Hepatocyte (in vitro differentiated cells): ENCODE data around the gene CCDC12. TPM values are rescaled to one million over a fixed set of nuclear protein-coding genes. Genes with fewer than 3 reads are reported as not detected.

ENCODE experiments used
- DNase-seq: peaks from one replicate; pipeline ENCODE4 v3.0.0-alpha.2; 2016; ENCODE audit warnings: low spot score
- H2AFZ ChIP-seq: fragments of 200-600 bp; sonication (generic); 2 replicates; pipeline ENCODE4 v1.6.0; 2016; ENCODE audit warnings: antibody characterized with exemption, mild to moderate bottlenecking
- H3K27ac ChIP-seq: fragments of 200-600 bp; sonication (generic); 2 replicates; pipeline ENCODE4 v1.5.1; 2016; ENCODE audit warnings: mild to moderate bottlenecking
- H3K27me3 ChIP-seq: fragments of 200-600 bp; sonication (generic); 2 replicates; pipeline ENCODE4 v1.6.1; 2016
- H3K36me3 ChIP-seq: fragments of 200-600 bp; sonication (generic); replicated peaks from 2 replicates; pipeline ENCODE4 v1.5.1; 2016; ENCODE audit warnings: low read depth; ENCODE audit not compliant: insufficient read depth
- H3K4me1 ChIP-seq: fragments of 200-600 bp; sonication (generic); 2 replicates; pipeline ENCODE4 v1.5.1; 2016; ENCODE audit warnings: mild to moderate bottlenecking, moderate library complexity; ENCODE audit not compliant: insufficient read depth
- H3K4me2 ChIP-seq: fragments of 200-600 bp; sonication (generic); 2 replicates; pipeline ENCODE4 v1.6.0; 2016
- H3K4me3 ChIP-seq: fragments of 200-600 bp; sonication (generic); 2 replicates; pipeline ENCODE4 v1.5.1; 2016; ENCODE audit warnings: mild to moderate bottlenecking
- H3K79me2 ChIP-seq: fragments of 200-600 bp; sonication (generic); 2 replicates; pipeline ENCODE4 v1.6.0; 2017; ENCODE audit warnings: mild to moderate bottlenecking
- H3K9me2 ChIP-seq: fragments of 200-600 bp; sonication (generic); replicated peaks from 2 replicates; pipeline ENCODE4 v1.6.0; 2017; ENCODE audit warnings: mild to moderate bottlenecking; ENCODE audit not compliant: insufficient read depth
- H3K9me3 ChIP-seq: fragments of 200-600 bp; sonication (generic); 2 replicates; pipeline ENCODE4 v1.5.1; 2016; ENCODE audit warnings: low read depth, mild to moderate bottlenecking
- H4K20me1 ChIP-seq: fragments of 200-600 bp; sonication (generic); 2 replicates; pipeline ENCODE4 v1.6.0; 2016; ENCODE audit warnings: mild to moderate bottlenecking; ENCODE audit not compliant: insufficient read depth, poor library complexity, severe bottlenecking
- EZH2 ChIP-seq: fragments of 200-600 bp; sonication (generic); IDR thresholded peaks from 2 replicates; pipeline ENCODE4 v1.6.1; 2016; ENCODE audit warnings: antibody characterized with exemption, mild to moderate bottlenecking, borderline replicate concordance
- EZH2phosphoT487 ChIP-seq: fragments of 200-600 bp; sonication (generic); IDR thresholded peaks from one replicate; pipeline ENCODE4 v1.6.1; 2018; ENCODE audit warnings: antibody characterized with exemption, mild to moderate bottlenecking, low read depth, moderate library complexity; ENCODE audit not compliant: unreplicated experiment, severe bottlenecking
- WGBS: methylation state at CpG from one replicate; pipeline ENCODE4 v1.1.6; 2016; ENCODE audit warnings: low lambda C conversion rate; ENCODE audit errors: missing lambda C conversion rate; 5-methylcytosine and 5-hydroxymethylcytosine counted together
- polyA plus RNA-seq: library from polyadenylated mRNA; unstranded; fragments of >200 nt; fragmentation: Nextera tagmentation; extraction: Ambion mirVana; gene quantifications from 2 replicates; pipeline ENCODE4 v1.2.1, GENCODE V29; 2016
- total RNA-seq: library from RNA; depleted of rRNA; stranded (reverse); fragments of >200 nt; gene quantifications from 2 replicates; pipeline ENCODE4 v1.2.3, GENCODE V29; 2014
- TF ChIP-seq, protein P1 (sequence below): fragments of 200-600 bp; sonication (generic); IDR thresholded peaks from 2 replicates; pipeline ENCODE4 v1.5.1; 2016; ENCODE audit warnings: antibody characterized with exemption, mild to moderate bottlenecking; ENCODE audit not compliant: poor library complexity

The CCDC12 gene
- total and polyA plus RNA-seq, 2 experiments from 2014 or later: 41.1 to 78.4 TPM

DNA sequence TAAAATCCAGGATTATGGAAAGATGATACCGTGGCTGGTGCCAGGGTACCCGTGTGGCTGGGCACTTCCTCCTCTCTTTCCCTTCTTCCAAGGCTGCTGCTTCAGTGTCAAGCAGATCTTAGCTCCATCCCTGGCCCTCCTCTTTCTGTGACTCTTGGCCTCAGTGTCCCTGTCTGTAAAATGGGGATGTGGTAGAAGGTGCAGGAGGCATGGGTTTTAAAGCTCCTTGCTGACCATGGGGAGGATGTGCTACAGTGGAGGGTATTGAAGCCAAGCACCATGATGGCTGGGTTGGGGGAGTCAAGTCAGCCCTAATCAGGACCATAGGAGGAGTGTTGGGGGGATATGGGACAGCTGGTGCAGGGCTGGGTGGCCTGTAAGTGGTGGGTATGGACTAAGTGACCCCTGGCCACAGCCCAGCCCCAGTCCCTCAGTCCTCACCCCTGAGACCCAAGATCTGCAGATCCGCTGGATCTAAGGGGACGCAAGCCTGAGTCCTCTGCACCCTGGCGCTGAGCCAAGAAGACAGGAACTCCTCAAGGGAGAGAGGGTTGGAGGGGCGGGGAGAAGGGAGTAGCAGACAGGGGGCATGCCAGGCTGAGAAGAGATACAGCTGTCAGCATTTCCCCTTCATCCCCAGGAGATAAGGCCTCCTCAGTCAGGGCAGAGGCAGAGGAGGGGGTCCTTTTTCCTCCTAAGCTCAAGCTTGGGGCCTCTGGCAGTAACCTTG is 87.0 kb downstream of the CCDC12 start:
- Histone ChIP-seq H4K20me1 (peaks cover 10% of the 10 kb centered on the region), H3K27ac (no peak overlapping the region), H3K79me2 (peaks cover 14% of the 10 kb centered on the region), H3K36me3 (no peaks in the 10 kb centered on the region), H3K27me3 (peaks cover 6% of the 10 kb centered on the region), H3K4me3 (no peak overlapping the region), H2AFZ (no peak overlapping the region), H3K4me1 (peaks cover 26% of the 10 kb centered on the region), H3K9me3 (no peaks in the 10 kb centered on the region), H3K9me2 (no peaks in the 10 kb centered on the region), H3K4me2 (no peak overlapping the region)
- DNase-seq: peak; percentile 59
- no peak for TF ChIP-seq EZH2phosphoT487
- WGBS: 73% methylated on average over 6 of the region's 6 CpGs

DNA sequence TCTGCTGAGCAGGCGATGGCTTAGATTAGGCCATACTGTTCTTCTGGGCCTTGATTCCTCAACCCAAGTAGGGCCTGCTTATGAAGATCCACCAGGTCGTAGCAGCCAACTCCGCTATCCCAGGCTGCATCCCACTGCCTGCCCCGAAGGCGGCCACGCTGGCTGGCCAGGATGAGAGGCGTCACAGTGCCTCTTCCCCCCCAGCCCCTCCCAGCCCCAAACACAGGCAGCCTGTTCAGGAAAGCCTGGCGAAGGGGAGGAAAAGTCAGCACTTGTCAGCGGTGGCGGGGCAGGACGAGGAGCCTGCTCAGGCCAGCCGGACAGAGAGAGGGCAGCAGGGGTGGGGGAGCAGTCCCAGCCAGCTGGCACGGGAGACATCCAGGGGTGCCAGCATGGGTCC is 87.8 kb downstream of the CCDC12 start:
- Histone ChIP-seq H3K4me3 (no peak overlapping the region), H3K27me3 (peaks cover 14% of the 10 kb centered on the region), H2AFZ (no peak overlapping the region), H3K9me2 (no peaks in the 10 kb centered on the region), H3K36me3 (no peaks in the 10 kb centered on the region), H4K20me1 (peaks cover 10% of the 10 kb centered on the region), H3K27ac (no peak overlapping the region), H3K4me1 (peaks cover 26% of the 10 kb centered on the region), H3K9me3 (no peaks in the 10 kb centered on the region), H3K4me2 (no peak overlapping the region), H3K79me2 (peaks cover 18% of the 10 kb centered on the region)
- DNase-seq: no peak
- WGBS: 84% methylated on average over 8 of the region's 13 CpGs
- TF ChIP-seq, protein P1, sequence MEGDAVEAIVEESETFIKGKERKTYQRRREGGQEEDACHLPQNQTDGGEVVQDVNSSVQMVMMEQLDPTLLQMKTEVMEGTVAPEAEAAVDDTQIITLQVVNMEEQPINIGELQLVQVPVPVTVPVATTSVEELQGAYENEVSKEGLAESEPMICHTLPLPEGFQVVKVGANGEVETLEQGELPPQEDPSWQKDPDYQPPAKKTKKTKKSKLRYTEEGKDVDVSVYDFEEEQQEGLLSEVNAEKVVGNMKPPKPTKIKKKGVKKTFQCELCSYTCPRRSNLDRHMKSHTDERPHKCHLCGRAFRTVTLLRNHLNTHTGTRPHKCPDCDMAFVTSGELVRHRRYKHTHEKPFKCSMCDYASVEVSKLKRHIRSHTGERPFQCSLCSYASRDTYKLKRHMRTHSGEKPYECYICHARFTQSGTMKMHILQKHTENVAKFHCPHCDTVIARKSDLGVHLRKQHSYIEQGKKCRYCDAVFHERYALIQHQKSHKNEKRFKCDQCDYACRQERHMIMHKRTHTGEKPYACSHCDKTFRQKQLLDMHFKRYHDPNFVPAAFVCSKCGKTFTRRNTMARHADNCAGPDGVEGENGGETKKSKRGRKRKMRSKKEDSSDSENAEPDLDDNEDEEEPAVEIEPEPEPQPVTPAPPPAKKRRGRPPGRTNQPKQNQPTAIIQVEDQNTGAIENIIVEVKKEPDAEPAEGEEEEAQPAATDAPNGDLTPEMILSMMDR: no peak
- no peak for TF ChIP-seq EZH2phosphoT487
- TF ChIP-seq EZH2: no peak

DNA sequence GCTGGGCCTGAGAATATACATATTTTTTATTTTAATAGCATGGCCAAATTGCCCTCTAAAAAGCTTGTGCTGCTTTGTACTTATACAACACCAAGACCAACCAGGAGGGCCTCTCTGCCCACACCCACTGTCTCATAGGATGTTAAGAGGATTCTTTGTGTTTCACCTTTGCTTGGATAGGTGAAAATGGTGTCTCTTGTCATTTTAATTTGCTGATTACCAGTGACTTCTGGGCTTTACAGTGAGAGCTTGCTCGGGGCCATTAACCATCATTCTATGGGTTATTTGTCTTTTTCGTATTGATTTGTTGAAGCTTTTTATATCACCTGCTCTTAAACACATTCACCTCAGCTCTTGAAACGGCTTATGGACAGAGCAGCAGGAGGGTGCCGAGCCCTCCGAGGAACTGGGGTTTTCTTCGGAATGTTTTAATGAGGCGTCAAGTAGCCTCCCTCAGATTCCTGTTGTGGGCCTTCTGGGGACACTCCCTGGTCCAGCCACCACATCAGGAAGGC is 88.5 kb downstream of the CCDC12 start:
- H3K4me2 ChIP-seq: no peak overlapping the region
- 49% methylated on average over 7 of the region's 7 CpGs for WGBS
- H3K4me1 ChIP-seq: peaks cover 23% of the 10 kb centered on the region
- peaks cover 9% of the 10 kb centered on the region for H4K20me1 ChIP-seq
- no peak overlapping the region for H2AFZ ChIP-seq
- no peak overlapping the region for H3K27ac ChIP-seq
- TF ChIP-seq, protein P1: no peak
- TF ChIP-seq EZH2phosphoT487 (no peak), EZH2 (no peak)
- no peak overlapping the region for H3K4me3 ChIP-seq
- no peaks in the 10 kb centered on the region for H3K9me2 ChIP-seq
- H3K9me3 ChIP-seq: no peaks in the 10 kb centered on the region
- peaks cover 18% of the 10 kb centered on the region for H3K27me3 ChIP-seq
- no peaks in the 10 kb centered on the region for H3K36me3 ChIP-seq
- peaks cover 21% of the 10 kb centered on the region for H3K79me2 ChIP-seq
- no peak for DNase-seq

DNA sequence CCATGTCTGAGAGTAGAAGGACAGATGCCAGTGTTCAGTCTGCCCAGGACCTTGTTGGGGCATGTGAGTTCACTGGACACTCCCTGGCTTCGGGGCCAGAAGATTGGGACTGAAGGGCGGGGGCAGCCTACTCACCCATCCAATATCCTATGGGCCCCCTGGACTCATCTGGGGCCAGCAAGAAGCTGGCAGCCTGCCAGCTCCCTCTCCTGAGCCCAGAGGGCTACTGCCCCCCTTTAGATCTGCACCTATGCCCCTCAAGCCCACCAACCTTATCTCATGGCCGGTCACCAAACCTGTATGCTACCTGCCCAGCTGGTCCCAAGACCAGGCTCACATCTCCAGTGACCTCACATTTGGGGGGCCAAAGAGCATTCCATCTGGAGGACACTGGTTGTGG is 90.9 kb downstream of the CCDC12 start:
- TF ChIP-seq, protein P1: no peak
- TF ChIP-seq EZH2 (no peak), EZH2phosphoT487 (no peak)
- Histone ChIP-seq H3K9me2 (no peaks in the 10 kb centered on the region), H2AFZ (no peak overlapping the region), H3K4me1 (peaks cover 10% of the 10 kb centered on the region), H3K79me2 (peaks cover 29% of the 10 kb centered on the region), H3K4me2 (peak overlapping the region; percentile 98), H3K27ac (no peak overlapping the region), H3K9me3 (no peaks in the 10 kb centered on the region), H4K20me1 (peaks cover 4% of the 10 kb centered on the region), H3K27me3 (peaks cover 33% of the 10 kb centered on the region), H3K4me3 (no peak overlapping the region), H3K36me3 (no peaks in the 10 kb centered on the region)
- WGBS: 92% methylated on average over 3 of the region's 3 CpGs
- DNase-seq: no peak
